GM19372 (cell line): ENCODE measurements around the gene ACAA1.
"Not testable (repeated sequence)": the region's sequence is repeated elsewhere in the genome, so short reads cannot be mapped to it uniquely, and the experiment has no call there.

Source experiments
- ATAC-seq: cut with Tn5 transposase; IDR thresholded peaks from one replicate; pipeline ENCODE4 v1.9.1; 2021; ENCODE audit warnings: mild to moderate bottlenecking, low read depth, moderate library complexity; ENCODE audit not compliant: unreplicated experiment

Gene ACAA1

DNA sequence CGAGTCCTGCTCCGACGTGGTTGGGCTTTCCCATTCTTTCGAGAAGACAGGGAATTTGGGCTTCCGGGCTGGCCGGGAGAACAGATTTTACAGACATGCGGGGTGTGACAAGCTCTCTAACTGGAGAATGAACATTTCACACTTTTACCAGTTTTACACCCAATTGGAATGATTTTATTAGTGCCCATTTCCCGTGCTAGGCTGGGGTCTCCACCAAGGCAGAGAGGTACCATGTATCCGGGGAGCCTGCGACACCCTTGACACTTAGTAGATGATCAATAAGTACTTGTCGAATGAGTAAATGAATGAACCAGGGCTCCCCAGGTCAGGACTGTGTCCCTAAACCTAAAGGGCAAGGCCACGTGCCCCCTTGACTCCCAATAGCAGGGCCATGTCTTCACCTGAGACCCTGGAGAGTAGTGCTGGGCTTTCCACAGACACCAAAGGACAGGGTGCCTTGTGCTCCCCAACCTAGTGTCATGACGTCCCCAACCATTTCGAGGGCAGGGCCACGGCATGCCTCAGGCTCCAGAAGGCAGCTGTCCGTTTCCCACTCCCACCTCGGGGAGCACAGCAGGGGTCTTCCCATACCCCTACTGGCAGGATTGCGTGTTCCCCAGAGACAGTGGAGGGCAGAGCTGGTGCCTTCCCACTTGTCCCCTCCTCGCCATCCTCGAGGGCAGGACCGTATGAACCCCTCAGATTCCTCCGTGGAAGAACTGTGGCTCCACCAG lies 855 bp upstream of the ACAA1 start:
- ATAC-seq = no peak

GRCh38 chr3:38136393-38136776 lies 542 bp downstream of the ACAA1 start:
- ATAC-seq = peak; percentile 6

DNA sequence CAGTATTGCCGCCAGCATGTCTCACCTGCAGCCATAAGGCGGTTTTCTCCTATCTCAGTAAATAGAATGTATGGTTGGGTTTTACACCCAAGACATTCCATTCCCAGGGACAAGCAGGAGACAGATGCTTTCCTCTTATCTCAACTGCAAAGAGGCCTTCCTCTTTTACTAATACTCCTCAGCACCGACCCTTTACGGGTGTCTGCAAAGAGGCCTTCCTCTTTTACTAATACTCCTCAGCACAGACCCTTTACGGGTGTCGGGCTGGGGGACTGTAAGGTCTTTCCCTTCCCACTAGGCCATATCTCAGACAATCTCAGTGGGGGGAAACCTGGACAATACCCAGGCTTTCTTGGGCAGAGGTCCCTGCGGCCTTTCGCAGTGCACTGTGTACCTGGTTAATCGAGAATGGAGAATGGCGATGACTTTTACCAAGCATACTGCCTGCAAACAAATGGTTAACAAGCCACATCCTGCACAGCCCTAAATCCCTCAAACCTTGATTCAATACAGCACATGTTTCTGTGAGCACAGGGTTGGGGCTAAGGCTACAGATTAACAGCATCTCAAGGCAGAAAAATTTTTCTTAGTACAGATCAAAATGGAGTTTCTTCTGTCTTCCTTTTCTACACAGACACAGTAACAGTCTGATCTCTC lies 1.2 kb downstream of the ACAA1 start:
- not testable (repeated sequence) for ATAC-seq

- not testable (repeated sequence) for ATAC-seq
Measured at GRCh38 chr3:38134517-38135143, 2.3 kb downstream of the ACAA1 start.

DNA sequence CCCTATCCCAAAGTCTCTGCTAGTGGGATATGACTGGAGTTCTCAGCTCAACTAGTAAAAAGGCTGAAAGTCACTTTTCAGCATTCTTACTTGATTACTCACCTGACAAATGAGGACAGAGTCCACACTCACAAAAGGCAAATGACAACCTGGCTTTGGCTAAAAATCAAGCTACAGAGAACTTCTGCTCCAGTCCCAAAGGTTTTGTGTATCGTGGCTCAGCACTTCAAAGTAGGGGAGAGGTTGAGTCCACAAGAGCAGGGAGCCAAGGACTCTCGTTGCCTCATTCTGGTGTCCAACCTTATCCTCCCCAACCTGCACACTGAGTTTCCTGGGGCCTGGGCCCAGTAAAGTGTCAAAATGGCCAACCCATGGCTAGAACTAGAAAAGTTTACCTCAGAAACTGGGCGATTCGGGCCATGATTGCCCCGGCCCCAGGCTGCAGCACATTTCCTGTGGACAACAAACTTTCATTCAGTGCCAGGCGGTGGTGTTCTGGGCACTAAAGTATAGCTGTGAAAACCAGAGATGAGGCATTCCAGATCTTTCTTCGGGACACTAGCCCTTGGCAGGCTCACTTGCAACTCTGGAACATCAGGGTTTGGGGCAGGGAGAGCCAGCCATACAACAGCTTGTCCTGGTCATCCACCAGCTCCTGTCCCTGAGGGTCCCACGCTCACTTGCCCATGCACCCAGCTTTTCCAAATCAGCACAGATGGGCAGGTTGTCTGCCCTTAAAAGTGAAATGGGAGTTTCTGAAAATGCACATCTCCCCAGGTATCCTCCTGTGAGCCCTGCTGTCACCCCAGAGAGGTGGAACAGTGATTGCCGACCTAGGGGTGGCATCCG lies 3.1 kb downstream of the ACAA1 start:
- ATAC-seq = no peak

DNA sequence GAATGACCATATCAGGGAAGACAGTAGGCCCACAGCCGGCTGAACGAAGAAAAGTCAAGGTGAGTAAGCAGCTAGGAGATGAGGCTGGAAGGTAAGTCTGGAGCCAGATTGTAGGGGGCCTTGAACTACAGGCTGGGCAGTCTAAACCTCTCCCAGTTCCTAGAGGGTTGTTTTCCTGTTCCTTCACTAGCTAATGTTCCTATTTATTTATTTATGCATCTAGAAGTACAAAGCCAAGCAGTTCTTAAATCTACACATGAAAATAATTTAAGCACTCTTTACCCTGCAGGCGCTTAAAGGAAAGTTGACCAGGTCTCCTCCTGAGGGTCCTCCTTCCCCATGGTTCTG lies 3.7 kb downstream of the ACAA1 start:
- ATAC-seq = no peak

DNA sequence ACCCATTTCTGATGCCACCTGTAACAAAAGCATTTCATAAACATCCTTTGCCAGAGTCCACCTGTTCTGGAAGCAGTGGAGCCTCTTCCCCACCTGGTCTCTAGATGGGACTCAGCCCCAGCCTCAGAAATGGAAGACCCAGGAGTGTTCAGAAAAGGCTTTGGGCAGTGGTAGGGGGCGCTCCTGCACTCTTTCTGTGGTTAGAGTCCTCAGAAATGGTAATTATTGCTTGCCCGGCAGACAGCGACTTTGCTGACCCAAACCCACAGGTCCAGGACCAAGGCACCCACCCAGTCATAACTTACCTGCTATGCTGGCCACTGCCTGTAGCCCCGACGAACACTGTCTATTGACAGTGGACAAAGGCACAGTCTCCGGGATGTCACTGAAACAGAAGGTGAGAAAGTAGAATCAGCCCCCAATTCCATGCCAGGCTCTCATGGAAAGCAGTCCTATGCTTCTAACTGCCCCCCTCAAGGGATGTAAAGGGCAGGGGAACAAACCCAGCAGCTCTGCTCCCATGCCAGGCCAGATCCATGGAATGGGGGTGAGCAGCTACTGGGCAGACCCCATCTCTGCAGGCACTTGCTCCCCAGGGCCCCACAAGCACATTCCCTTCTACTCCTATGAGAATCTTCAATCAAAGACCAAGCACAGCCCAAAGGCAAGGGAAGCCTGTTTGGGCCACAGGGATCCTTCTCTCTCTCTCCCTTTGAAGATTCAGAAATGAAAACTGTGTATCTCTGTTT lies 5.1 kb downstream of the ACAA1 start:
- ATAC-seq = no peak

DNA sequence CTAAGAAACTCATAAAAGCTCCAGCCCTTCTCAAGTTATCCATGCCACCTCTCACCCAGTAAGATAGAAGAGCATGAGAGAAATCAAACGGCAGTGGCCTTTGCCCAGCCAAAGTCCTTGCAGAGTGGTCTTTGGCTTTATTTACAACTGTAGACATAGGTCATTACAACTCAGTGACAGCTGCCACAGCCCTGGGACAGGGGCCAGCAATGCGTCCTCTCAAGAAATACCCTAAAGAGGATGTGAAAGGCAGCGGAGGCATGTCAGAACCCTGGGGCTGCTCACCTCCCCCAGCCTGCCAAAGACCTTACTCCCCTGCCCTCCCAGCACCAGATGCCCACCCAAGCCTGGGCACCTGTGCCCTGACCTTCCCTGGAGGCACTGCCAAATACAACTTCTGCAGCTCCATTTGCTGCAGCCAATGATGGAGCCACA lies 6.3 kb downstream of the ACAA1 start:
- no peak for ATAC-seq

DNA sequence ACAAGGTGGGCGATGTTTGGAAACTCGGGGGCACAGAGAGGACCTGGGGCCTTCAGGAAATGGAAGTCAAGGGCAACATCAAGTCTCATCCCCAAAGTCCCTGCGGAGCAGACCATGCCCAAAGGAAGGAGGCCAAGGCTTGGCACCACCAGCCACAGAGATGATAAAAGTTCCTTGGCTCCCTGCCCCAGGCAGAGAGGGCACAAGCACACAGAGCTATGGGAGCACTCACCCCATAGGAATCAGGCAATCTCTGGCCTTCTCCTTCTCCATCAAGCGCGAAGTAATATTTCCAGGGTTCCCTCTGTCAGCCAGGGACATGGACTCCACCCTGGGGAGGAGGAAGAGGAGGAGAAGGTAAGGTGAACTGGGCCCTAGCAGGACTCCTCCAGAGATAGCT lies 7.9 kb downstream of the ACAA1 start:
- ATAC-seq = no peak

GRCh38 chr3:38128303-38128655 lies 8.6 kb downstream of the ACAA1 start:
- ATAC-seq = no peak

DNA sequence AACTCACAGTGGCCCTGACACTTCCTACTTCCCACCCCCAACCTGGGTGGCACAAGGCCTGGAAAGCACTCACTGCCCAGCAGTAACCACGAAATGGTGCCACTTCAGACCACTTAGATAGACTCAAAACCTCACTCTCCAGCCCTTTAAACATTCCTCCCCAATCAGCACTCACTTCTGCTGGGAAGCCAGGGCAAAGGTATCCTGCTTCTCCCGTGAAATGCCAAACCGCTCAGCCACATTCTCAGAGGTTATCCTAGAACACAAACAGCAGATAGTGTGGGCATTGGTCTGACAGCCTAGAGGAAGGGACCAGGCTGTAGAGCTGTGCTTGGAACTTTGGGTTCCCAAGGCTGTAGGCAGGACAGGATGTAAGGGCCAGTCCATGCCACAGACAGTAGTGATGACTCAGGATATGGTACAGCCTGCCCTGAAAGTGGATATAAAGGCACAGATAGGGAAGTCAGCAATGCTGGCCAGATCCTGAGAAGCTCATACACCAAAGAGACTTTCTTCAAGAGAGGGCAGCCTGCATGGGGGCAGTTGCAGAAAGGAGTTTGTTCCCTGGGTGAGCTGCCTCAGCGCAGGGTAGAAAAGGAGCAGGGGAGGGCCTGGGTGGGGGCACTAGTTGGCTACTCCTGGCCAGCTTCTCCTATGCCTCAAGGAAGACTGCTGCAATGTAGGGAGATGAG lies 9.2 kb downstream of the ACAA1 start:
- ATAC-seq = no peak

GRCh38 chr3:38126121-38126892 lies 10.6 kb downstream of the ACAA1 start:
- ATAC-seq = no peak

GRCh38 chr3:38125305-38126120 lies 11.4 kb downstream of the ACAA1 start:
- no peak for ATAC-seq

- no peak for ATAC-seq
Measured at GRCh38 chr3:38124324-38125122, 12.4 kb downstream of the ACAA1 start.

- ATAC-seq = no peak
Measured at GRCh38 chr3:38122712-38123290, 14.1 kb downstream of the ACAA1 start.

GRCh38 chr3:38121832-38122461 lies 15.0 kb downstream of the ACAA1 start:
- ATAC-seq = no peak

DNA sequence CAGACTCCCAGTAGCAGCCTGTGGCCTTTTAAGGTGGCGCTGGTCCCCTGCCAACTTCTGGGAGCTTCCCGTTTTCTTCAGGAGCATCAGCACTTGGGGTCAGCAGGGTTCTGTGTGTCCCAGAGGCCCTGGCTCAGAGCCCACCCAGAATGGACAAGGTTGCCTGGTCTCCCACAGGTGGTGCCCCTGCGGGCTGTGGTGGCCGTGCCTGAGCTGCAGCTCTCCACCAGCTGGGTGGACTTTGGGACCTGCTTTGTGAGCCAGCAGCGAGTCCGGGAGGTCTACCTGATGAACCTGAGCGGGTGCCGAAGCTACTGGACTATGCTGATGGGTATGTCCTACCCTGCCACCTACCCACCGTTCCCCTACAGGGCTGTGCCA lies 15.5 kb downstream of the ACAA1 start:
- no peak for ATAC-seq
